ENCODE results near the gene BIRC7.

The BIRC7 gene

DNA sequence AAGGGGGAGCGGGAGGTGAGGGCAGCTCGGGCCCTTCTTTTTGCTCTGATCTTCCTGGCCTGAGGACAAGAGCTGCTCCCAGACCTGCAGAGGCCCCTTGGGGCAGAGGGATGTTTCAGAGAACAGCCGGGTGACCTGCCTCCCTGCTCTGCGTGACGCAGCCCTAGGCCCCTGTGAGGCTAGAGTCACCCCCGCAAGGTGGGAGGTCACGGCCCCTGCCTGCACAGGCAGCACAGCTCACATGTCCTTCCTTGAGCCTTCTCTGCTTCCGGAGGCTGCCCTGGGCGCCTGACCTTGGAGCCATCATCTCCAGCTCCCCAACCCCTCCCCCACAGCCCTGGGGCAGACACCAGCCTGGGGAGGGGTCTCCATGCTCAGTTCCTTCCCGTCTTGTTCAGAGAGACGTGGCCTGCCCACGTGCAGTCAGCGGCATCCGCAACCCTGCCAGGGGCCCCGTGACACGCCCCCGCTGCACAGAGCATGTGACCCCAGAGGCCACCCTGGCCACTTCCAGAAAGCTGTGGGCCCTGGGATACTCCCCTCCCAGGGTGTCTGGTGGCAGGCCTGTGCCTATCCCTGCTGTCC is at the start of gene BIRC7:
TSS of gene BIRC7 (plus strand) at position 507 of the 585 bp plus-strand sequence. CDS start 192 bp downstream, outside the sequence.
- DNase-seq (ENCODE audit: low read depth in 2 of 2), result no peak

GRCh38 chr20:63186084-63186483 is 49.6 kb upstream of the BIRC7 start:
- no peak for DNase-seq (ENCODE audit: low read depth in 2 of 2)

GRCh38 chr20:63186528-63187316 is 49.0 kb upstream of the BIRC7 start:
- DNase-seq (ENCODE audit: low read depth in 2 of 2), result no peak

DNA sequence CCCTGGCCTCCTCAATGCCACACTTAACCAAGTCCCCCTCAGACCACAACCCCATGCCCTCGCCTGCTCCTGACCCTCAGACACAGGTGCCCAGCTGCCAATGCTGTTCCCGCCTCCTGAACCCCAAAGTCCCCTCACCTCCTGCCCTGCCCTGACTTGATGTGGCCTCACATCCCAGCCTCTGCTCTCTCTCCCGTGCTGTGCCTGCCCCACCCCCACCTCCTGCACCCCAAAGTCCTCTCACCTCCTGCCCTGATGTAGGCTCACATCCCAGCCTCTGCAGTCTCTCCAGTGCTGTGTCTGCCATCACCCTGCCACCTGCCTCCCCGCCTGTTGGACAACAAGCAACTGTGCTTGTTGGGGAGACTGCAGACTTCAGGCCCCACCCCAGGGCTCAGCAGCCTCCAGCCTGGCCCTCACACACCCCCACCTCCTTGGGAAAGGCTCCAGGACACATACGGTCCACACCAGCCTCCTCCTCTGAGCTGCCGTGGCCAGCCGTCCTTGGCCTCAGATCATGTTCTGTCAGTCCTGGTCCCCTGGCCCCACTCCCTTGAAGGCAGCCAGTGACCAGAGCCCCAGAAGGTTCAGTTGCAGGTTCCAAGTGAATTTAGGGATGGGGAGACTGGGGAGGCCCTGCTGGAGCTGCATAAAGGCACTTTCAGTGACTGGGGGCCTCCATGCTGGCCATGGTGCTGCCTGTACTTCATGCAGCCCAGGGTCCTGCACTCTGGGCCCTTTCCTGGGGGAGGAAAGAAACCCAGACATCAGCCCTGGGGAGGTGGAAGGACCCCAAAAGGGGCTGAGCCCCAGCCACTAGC is 48.2 kb upstream of the BIRC7 start:
- no peak for DNase-seq (ENCODE audit: low read depth in 2 of 2)

- DNase-seq (ENCODE audit: low read depth in 2 of 2), result no peak
These were observed 47.6 kb upstream of the BIRC7 start for GRCh38 chr20:63188159-63188442.

- DNase-seq (ENCODE audit: low read depth in 2 of 2), result no peak
These were observed 46.9 kb upstream of the BIRC7 start for GRCh38 chr20:63188641-63189321.

DNA sequence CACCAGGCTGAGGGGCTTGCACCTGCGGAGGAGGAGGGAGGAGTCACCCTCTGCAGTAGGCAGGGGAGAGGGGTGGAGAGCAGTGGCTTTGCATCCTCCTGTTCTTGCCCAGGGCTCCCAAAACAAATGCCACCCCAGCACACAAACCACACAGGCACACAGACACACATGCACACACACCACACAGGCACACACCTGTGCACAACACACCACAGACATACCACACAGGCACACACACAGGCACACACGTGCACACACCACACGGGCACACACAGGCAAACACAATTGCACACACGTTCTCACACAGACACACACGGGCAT is 46.4 kb upstream of the BIRC7 start:
- no peak for DNase-seq (ENCODE audit: low read depth in 2 of 2)

DNA sequence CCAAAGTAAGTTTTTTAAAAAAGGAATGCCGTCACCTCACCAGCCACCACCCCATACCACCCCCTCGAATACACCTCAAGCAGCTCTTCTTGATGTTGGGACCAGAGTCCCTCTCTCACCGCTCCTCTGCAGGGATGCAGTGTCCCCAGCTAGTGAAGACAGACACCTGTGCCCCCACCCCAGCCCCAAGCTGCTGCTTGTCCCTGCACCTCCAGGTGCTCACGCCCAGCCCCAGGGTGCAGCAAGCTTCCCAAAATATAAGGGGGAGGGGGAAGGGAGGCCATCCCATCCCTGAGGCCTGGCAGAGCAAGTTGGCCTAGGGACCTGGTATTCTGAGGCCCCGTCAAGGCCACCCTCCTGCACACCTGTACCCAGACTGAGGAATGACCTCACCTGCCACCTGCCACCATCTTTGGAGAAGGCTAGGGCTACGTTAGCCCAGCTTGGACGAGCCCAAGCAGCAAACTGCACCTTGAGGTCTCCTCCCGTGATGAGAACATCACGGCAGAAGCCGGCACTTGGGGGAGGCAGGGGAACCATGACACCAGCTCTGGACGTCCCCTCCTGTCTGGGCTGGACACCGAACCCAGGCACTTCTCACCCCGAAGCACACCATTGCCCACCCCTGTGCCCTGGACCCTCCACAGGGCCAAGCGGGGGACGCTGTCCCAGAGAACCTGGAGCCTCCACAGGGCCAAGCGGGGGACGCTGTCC is 45.7 kb upstream of the BIRC7 start:
- no peak for DNase-seq (ENCODE audit: low read depth in 2 of 2)

- no peak for DNase-seq (ENCODE audit: low read depth in 2 of 2)
These were observed 44.9 kb upstream of the BIRC7 start for GRCh38 chr20:63190828-63191227.

GRCh38 chr20:63191400-63191799 is 44.3 kb upstream of the BIRC7 start:
- no peak for DNase-seq (ENCODE audit: low read depth in 2 of 2)

GRCh38 chr20:63192721-63193120 is 43.0 kb upstream of the BIRC7 start:
- DNase-seq (ENCODE audit: low read depth in 2 of 2), result no peak

DNA sequence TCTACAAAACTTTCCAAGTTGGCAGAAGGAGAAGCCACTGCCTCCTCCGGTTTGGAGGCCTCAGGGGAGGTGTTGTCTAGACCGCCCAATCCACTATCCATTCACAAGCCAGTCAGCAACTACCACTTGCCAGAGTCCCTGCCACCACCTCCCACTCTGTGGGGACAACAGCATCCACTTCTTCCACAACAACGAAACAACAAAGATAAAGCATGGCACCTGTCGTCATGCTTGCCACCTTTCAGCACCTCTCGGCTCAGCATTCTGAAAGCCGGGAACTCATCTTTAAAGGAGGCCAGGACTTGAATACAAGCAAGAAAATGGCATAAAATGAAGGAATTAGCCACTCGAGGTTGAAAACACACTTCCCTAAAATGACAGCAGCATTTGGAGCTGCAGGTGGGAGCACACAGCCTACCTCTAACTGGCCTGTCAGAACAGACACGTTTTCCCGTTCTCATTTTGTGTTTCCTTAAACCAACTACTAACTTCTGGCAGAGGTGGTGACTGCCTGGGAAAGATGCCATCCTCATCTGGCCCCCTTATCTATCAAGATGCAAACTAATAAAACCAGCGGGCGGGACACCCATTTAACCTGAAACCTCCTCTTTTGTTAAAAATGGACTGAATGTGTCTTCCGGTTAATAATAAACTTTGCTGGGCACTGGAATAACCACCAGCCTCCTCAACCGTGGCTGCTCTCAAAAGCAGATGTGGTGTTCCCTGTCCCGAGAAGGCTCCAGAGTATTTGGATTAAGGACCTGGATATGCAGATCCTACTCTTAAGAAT is 41.5 kb upstream of the BIRC7 start:
- no peak for DNase-seq (ENCODE audit: low read depth in 2 of 2)

DNA sequence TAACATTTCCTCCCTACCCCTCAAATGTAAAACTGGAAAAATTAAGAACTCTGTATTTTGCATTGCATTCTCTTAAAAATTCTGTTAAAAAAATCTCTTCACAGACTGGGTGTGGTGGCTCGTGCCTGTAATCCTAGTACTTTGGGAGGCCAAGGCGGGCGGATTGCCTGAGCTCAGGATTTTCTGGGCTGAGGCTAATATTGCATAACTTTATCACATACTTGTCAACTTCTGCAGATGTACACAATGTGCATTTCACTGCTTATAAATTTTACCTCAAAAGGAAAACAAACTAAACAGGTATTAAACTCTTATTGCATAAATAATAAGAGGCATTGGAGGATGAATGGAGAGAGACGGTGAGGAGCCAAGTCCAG is 40.9 kb upstream of the BIRC7 start:
- no peak for DNase-seq (ENCODE audit: low read depth in 2 of 2)

GRCh38 chr20:63196768-63197470 is 38.8 kb upstream of the BIRC7 start:
- no peak for DNase-seq (ENCODE audit: low read depth in 2 of 2)

DNA sequence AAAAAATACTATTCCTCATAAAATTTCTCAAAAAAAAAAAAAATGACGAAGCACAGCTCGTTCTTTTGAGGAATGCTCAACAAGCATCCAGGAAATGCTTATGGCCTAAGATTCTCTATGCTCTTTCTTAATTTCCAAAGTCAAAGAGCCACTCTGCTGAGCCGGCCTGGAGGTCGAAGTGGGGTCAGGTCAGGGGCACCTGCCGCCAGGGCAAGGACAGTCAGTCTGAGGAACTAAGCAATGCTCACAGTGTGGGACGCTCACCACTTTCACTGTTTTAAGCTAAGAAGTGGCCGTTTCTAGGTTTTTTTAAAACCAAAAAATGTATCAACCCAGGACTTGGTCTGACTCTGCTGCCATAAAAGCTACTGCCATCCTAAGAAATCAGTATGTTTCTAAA is 37.1 kb upstream of the BIRC7 start:
- no peak for DNase-seq (ENCODE audit: low read depth in 2 of 2)

DNA sequence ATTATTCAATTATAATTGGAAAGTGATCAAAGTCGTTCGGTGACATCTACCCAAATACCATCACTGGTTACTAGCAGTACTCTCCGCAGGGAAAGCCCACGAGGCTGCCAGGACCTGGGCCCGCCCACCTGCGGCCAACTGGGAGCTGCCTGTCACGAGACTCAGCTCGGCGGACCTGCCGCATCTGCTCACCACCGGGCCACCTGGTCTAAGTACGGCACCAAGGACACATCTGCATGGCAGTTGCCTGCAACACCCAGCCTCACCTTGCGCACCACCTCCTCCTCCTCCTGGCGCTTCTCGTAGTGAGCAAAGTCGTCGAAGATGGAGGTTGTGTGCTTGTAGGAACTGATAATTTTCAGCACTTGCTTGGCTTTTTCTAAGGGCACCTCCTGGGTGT is 33.7 kb upstream of the BIRC7 start:
- no peak for DNase-seq (ENCODE audit: low read depth in 2 of 2)

- DNase-seq (ENCODE audit: low read depth in 2 of 2), result no peak
These were observed 32.7 kb upstream of the BIRC7 start for GRCh38 chr20:63202811-63203526.

- DNase-seq (ENCODE audit: low read depth in 2 of 2), result no peak
These were observed 31.3 kb upstream of the BIRC7 start for GRCh38 chr20:63204362-63204761.

DNA sequence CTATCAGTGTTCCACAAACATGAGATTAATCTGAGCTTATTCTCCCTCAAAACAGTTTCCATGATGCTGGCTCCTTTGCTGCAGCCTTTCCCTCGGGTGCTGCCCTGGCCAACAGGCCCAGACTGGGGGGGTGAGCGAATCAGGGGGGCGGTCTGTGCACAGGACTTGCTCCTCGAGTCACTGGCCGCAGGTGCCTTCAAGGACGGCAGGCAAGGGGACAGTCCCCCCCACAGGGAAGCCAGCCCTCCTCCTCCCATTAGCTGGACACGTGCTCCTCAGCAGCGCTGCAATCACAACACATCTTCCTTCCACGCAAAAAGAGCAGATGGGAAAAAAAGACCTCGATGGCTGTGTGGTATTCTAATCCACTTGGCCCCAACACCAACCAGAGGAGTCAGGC is 29.8 kb upstream of the BIRC7 start:
- DNase-seq (ENCODE audit: low read depth in 2 of 2), result no peak

DNA sequence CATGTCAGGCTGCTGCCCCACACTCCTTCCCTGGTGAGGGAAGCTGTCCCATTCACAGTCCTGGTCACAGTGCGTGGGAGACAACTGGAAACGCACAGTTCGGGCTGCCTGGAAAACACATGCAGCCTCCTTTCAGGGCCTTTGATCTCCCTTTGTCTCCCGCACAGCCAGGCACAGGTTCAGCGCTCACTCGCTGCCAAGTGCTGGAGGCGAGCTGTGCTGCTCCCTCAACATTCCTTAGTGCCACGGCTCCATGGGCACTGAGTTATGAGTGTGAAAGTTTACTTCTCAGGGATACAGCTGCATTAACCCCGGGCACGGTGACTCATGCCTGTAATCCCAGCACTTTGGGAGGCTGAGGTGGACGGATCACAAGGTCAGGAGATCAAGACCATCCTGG is 28.8 kb upstream of the BIRC7 start:
- DNase-seq (ENCODE audit: low read depth in 2 of 2), result no peak

Data from stimulated activated CD4-positive, alpha-beta T cell treated with anti-CD3 and anti-CD28 coated beads, Interleukin-1b, Interleukin-23, amount 100 ng/mL, for 1 hour (primary cell).